Testis (tissue), 2 donors: Measurements from ENCODE around the gene PRR5L.

ENCODE experiments used
- POLR2A ChIP-seq: fragments of 450-650 bp; IDR thresholded peaks from one replicate; pipeline ENCODE4 v1.6.1; 2017; ENCODE audit warnings: antibody characterized with exemption, mild to moderate bottlenecking, moderate library complexity
- TF ChIP-seq, protein P1 (sequence below), 3 experiments: fragments of 450-650 bp in 2 of 3; fragments of 200-600 bp in 1 of 3; sonication (generic) in 1 of 3; IDR thresholded peaks; one replicate each; pipeline ENCODE4 v1.5.1; 2016 to 2019; ENCODE audit warnings: antibody characterized with exemption in 3 of 3, mild to moderate bottlenecking in 2 of 3, moderate library complexity in 1 of 3

DNA sequence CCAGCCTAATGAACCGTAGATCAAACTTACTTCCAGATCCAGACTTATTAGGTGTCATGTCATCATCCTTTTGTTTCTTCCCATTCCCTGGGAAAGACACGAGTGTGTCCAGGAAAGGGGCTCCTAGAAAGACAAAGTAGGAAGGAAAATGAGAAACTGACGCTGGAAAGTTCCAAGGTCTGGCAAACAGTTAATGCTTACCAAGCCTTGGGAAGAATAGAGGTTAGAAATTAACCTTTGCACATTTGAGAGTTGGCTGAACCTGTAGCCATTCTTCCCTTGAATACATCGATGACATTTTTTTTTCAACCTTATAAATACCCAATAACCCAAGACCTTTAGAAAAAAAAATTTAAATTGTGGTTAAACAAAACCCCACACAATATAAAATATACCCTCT is 136.7 kb downstream of the PRR5L start:
- TF ChIP-seq, protein P1, sequence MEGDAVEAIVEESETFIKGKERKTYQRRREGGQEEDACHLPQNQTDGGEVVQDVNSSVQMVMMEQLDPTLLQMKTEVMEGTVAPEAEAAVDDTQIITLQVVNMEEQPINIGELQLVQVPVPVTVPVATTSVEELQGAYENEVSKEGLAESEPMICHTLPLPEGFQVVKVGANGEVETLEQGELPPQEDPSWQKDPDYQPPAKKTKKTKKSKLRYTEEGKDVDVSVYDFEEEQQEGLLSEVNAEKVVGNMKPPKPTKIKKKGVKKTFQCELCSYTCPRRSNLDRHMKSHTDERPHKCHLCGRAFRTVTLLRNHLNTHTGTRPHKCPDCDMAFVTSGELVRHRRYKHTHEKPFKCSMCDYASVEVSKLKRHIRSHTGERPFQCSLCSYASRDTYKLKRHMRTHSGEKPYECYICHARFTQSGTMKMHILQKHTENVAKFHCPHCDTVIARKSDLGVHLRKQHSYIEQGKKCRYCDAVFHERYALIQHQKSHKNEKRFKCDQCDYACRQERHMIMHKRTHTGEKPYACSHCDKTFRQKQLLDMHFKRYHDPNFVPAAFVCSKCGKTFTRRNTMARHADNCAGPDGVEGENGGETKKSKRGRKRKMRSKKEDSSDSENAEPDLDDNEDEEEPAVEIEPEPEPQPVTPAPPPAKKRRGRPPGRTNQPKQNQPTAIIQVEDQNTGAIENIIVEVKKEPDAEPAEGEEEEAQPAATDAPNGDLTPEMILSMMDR (IDR thresholded peaks at IDR 0.05) = no peak
- no peak for TF ChIP-seq POLR2A
